Mesothelial cell of epicardium (in vitro differentiated cells): ENCODE measurements around the gene TUBAL3. TPM values are rescaled to one million over a fixed set of nuclear protein-coding genes. Genes with fewer than 3 reads are reported as not detected.

Source experiments
- DNase-seq, 2 experiments: peaks; one replicate each; pipeline ENCODE4 v3.0.0; 2021; ENCODE audit warnings: low spot score in 2 of 2; ENCODE audit not compliant: unreplicated experiment in 2 of 2
- H3K27ac Mint-ChIP-seq: 2 replicates; pipeline ENCODE4 v1.8.0; 2021; ENCODE audit warnings: mixed read lengths
- H3K27me3 Mint-ChIP-seq: 2 replicates; pipeline ENCODE4 v1.8.0; 2021; ENCODE audit warnings: low read depth, mixed read lengths
- H3K36me3 Mint-ChIP-seq: 2 replicates; pipeline ENCODE4 v1.8.0; 2021; ENCODE audit warnings: mixed read lengths
- H3K4me1 Mint-ChIP-seq: 2 replicates; pipeline ENCODE4 v1.8.0; 2021; ENCODE audit warnings: mixed read lengths
- H3K4me3 Mint-ChIP-seq: 2 replicates; pipeline ENCODE4 v1.8.0; 2021; ENCODE audit warnings: mild to moderate bottlenecking, moderate library complexity, mixed read lengths
- H3K9me3 Mint-ChIP-seq: 2 replicates; pipeline ENCODE4 v1.8.0; 2021; ENCODE audit warnings: mixed read lengths
- total RNA-seq: library from RNA; stranded (reverse); gene quantifications from 3 replicates; pipeline ENCODE4 v1.2.1, GENCODE V29; 2021
- TF ChIP-seq, protein P1 (sequence below): fragments of 200-600 bp; sonication (generic); IDR thresholded peaks from one replicate; pipeline ENCODE4 v1.5.0; 2021; ENCODE audit warnings: antibody characterized with exemption; ENCODE audit not compliant: unreplicated experiment

Gene TUBAL3
- total RNA-seq, 1 donor from 2014 or later = 0.11 TPM

DNA sequence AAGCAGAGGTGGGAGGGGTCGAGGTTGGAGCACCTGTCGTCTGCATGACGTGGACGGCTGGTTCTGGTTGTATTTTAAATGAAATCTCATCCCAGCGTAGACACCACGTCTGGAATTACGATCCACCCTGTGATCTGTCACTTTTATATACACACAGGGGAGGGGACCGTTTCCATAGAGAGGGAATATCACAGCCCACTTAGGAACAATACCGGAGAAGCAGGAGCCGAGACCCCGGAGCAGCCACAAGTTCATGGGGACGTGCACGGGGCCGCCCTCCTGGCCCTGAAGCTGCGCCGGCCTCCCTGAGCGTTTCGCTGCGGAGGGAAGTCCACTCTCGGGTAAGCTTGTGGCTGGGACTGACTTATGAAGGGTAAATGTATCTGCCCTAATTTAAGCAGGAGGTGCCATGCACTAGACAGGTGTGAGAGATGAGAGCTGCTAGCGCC lies 39.7 kb downstream of the TUBAL3 start, which contains the start of gene UCN3:
Gene UCN3 (plus strand): TSS at position 77 of the 449 bp plus-strand sequence. CDS start 8,755 bp downstream, outside the sequence.
- no peak within 1 kb of the TSS for H3K27ac Mint-ChIP-seq
- DNase-seq = no peak
- peaks cover 14% of the 10 kb centered on the region for H3K9me3 Mint-ChIP-seq
- peaks cover 54% of the 10 kb centered on the region for H3K27me3 Mint-ChIP-seq
- H3K36me3 Mint-ChIP-seq = no peaks in the 10 kb centered on the region
- no peaks in the 10 kb centered on the region for H3K4me1 Mint-ChIP-seq
- H3K4me3 Mint-ChIP-seq = no peak within 1 kb of the TSS
- TF ChIP-seq, protein P1, sequence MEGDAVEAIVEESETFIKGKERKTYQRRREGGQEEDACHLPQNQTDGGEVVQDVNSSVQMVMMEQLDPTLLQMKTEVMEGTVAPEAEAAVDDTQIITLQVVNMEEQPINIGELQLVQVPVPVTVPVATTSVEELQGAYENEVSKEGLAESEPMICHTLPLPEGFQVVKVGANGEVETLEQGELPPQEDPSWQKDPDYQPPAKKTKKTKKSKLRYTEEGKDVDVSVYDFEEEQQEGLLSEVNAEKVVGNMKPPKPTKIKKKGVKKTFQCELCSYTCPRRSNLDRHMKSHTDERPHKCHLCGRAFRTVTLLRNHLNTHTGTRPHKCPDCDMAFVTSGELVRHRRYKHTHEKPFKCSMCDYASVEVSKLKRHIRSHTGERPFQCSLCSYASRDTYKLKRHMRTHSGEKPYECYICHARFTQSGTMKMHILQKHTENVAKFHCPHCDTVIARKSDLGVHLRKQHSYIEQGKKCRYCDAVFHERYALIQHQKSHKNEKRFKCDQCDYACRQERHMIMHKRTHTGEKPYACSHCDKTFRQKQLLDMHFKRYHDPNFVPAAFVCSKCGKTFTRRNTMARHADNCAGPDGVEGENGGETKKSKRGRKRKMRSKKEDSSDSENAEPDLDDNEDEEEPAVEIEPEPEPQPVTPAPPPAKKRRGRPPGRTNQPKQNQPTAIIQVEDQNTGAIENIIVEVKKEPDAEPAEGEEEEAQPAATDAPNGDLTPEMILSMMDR = no peak

DNA sequence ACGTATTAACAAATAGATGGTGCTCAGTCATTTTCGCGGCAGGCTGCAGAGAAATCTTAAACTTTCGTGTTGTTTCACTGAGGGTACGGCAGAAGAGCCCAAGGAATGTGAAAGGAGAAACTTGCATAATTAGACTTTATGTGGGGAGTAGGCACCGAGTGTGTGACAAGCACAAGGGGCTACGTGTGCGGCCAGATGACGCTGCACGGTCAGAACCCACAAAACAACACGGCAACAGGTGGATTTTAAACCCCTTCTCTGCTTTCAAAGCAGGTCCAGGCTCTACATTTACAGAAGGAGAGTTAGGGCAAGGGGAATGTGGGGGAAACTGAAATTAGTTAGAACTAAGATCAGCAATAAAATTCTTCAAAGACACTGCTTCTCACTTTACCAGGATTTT lies 40.3 kb downstream of the TUBAL3 start:
- Mint-ChIP-seq H3K27ac (no peak overlapping the region), H3K4me3 (no peak overlapping the region), H3K27me3 (peaks cover 54% of the 10 kb centered on the region), H3K4me1 (no peaks in the 10 kb centered on the region), H3K36me3 (no peaks in the 10 kb centered on the region), H3K9me3 (peaks cover 15% of the 10 kb centered on the region)
- no peak for DNase-seq
- TF ChIP-seq, protein P1 = no peak

DNA sequence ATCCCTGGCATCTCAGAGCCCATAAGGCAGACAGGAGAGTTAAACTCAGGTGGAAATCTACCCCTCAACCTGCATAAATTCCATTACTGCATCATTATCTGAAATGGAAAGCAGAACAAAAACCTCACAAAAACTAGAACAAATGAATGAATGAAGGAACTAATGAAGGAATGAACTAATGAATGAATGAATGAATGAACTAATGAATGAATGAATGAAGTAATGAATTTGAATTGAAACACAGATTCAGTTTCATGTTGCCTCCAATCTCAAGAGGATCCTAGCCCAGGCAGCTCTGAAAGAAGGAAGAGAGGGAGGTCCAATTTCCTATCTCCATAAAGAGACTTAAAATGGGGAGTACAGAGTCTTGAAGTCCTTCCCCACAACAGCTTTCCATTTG lies 41.8 kb downstream of the TUBAL3 start:
- TF ChIP-seq, protein P1 = no peak
- H3K27me3 Mint-ChIP-seq = peaks cover 50% of the 10 kb centered on the region
- no peaks in the 10 kb centered on the region for H3K36me3 Mint-ChIP-seq
- H3K4me3 Mint-ChIP-seq = no peak overlapping the region
- DNase-seq = no peak
- no peaks in the 10 kb centered on the region for H3K4me1 Mint-ChIP-seq
- peaks cover 22% of the 10 kb centered on the region for H3K9me3 Mint-ChIP-seq
- H3K27ac Mint-ChIP-seq = no peak overlapping the region

DNA sequence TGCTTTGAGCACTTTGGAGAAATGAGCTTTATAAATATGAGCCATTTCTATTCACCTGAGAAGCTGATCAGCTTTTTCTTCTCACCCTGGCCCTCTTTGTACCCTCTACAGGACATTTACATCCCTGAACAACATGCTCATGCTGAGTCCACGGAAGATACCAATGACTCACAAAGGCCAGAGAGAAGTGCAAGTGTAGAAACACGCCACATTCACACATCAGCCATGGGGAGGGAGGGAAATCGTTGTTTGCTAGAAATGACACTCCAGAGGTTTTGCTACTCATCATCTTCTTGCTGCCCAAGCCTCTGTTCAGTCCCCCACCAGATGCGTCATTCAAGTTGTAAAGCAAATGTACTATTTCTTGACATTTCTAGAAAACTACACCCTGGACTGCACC lies 42.7 kb downstream of the TUBAL3 start:
- Mint-ChIP-seq H3K27ac (no peak overlapping the region), H3K4me1 (no peaks in the 10 kb centered on the region), H3K27me3 (peaks cover 42% of the 10 kb centered on the region), H3K4me3 (no peak overlapping the region), H3K36me3 (no peaks in the 10 kb centered on the region), H3K9me3 (peaks cover 32% of the 10 kb centered on the region)
- no peak for DNase-seq
- TF ChIP-seq, protein P1 = no peak

DNA sequence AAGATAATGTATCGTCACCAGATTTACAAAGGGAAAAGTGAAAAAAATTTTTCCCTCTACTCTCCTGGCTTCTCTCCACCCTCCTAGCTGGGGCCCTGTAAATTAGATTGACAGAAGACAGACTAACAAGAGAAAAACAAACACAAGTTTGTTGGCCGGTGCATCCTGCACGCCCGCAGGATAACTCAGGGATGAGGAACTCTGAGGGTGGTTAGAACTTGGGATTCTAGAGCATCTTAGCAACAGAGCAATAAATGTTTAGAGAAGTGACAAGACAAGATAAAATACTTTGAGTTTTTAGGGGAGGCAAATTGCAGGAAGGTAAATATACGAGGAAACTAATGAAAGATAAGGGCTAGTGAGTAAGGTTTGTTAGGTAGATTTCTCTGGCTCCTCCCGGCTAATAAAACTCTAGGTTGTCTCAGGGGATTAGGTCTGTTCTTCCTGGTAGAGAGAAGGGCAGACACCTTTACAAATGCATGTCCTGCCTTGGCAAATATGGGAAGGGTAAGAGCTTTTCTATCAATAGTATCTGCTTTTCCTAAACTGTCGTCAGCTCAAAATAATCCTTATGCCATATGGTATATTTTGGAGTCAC lies 44.2 kb downstream of the TUBAL3 start:
- Mint-ChIP-seq H3K27me3 (peaks cover 28% of the 10 kb centered on the region), H3K4me1 (no peaks in the 10 kb centered on the region), H3K4me3 (no peak overlapping the region), H3K27ac (no peak overlapping the region), H3K36me3 (no peaks in the 10 kb centered on the region), H3K9me3 (peaks cover 36% of the 10 kb centered on the region)
- TF ChIP-seq, protein P1 = no peak
- no peak for DNase-seq

DNA sequence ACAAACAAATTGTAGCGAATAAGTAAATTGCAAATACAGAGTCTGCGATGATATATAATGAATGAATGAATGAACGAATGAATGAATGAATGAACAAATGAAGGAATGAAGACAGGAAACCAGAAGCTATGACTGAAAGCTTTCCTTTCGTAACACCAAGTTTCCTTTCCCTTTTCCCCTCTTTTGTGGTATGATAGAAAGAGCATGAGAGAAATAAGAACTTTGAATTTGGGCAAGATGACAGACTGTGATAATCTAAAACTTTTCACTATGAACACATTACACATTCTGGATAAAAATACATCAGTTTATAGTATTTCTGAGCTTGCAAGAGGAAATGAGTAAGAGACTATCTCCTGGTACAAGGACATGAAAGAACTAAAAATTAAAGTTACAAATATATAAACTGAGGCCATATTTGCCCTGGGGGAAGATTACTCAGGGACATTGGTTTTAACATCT lies 48.3 kb downstream of the TUBAL3 start:
- Mint-ChIP-seq H3K9me3 (peaks cover 29% of the 10 kb centered on the region), H3K27ac (no peak overlapping the region), H3K36me3 (no peaks in the 10 kb centered on the region), H3K4me1 (no peaks in the 10 kb centered on the region), H3K27me3 (peaks cover 5% of the 10 kb centered on the region), H3K4me3 (no peak overlapping the region)
- DNase-seq = no peak
- TF ChIP-seq, protein P1 = no peak
